ENCODE results near the gene TRIM46. TPM values are rescaled to one million over a fixed set of nuclear protein-coding genes. Genes with fewer than 3 reads are reported as not detected.

The TRIM46 gene
- total and polyA plus RNA-seq, 2 of the 13 experiments (the other 11 are each of a cell fraction or from before 2014, with no cell fraction given): 0.04 to 0.09 TPM

DNA sequence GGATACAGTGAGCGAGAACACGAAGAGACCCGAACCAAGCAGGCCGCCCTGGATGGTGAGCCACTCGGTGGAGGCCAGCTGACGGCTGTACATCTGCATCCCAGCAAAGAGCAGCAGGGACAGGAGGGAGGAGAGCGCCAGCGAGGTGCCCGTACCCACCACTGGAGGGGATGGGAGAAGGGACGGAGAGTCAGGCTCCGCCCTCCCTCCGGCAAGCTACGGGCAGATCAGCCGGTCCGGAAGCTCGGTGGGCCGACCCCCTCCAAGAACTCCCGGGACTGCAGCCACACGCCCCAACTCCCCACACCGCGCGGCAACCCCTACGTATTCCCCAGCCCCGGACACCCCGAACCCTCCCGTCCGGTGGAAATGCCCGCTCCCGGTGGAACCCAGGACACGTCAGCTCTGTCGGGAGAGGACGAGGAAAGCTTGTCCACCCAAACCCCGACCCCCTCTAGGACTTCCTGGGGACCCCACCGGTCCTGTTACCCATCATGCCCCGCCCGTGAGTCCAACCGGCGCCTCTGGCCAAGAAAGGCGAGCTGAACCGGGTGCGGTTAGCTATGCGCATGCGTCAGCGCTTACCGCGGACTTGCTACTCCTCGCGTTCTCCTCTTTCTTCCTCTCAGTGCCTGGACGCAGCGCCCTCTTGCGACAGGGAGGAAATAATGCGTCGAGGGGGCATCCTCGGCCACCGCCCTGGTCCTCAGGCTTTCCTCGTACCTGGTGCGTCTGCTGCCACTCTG is 744 bp upstream of the TRIM46 start, which contains the start of gene KRTCAP2 (continued):
- TF ChIP-seq, protein P1, sequence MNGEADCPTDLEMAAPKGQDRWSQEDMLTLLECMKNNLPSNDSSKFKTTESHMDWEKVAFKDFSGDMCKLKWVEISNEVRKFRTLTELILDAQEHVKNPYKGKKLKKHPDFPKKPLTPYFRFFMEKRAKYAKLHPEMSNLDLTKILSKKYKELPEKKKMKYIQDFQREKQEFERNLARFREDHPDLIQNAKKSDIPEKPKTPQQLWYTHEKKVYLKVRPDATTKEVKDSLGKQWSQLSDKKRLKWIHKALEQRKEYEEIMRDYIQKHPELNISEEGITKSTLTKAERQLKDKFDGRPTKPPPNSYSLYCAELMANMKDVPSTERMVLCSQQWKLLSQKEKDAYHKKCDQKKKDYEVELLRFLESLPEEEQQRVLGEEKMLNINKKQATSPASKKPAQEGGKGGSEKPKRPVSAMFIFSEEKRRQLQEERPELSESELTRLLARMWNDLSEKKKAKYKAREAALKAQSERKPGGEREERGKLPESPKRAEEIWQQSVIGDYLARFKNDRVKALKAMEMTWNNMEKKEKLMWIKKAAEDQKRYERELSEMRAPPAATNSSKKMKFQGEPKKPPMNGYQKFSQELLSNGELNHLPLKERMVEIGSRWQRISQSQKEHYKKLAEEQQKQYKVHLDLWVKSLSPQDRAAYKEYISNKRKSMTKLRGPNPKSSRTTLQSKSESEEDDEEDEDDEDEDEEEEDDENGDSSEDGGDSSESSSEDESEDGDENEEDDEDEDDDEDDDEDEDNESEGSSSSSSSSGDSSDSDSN (CRISPR knock-in tag; IDR thresholded peaks at IDR 0.05): peak; percentile 84
- TF ChIP-seq TEAD3 (CRISPR knock-in tag; optimal IDR thresholded peaks at IDR 0.05; ENCODE audit: borderline replicate concordance): peak; percentile 78
- no peak for TF ChIP-seq KDM6A (CRISPR knock-in tag; IDR thresholded peaks at IDR 0.05; ENCODE audit: low read depth)
- TF ChIP-seq, protein P2, sequence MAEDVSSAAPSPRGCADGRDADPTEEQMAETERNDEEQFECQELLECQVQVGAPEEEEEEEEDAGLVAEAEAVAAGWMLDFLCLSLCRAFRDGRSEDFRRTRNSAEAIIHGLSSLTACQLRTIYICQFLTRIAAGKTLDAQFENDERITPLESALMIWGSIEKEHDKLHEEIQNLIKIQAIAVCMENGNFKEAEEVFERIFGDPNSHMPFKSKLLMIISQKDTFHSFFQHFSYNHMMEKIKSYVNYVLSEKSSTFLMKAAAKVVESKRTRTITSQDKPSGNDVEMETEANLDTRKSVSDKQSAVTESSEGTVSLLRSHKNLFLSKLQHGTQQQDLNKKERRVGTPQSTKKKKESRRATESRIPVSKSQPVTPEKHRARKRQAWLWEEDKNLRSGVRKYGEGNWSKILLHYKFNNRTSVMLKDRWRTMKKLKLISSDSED (CRISPR knock-in tag; IDR thresholded peaks at IDR 0.05): no peak
- TF ChIP-seq, protein P3, sequence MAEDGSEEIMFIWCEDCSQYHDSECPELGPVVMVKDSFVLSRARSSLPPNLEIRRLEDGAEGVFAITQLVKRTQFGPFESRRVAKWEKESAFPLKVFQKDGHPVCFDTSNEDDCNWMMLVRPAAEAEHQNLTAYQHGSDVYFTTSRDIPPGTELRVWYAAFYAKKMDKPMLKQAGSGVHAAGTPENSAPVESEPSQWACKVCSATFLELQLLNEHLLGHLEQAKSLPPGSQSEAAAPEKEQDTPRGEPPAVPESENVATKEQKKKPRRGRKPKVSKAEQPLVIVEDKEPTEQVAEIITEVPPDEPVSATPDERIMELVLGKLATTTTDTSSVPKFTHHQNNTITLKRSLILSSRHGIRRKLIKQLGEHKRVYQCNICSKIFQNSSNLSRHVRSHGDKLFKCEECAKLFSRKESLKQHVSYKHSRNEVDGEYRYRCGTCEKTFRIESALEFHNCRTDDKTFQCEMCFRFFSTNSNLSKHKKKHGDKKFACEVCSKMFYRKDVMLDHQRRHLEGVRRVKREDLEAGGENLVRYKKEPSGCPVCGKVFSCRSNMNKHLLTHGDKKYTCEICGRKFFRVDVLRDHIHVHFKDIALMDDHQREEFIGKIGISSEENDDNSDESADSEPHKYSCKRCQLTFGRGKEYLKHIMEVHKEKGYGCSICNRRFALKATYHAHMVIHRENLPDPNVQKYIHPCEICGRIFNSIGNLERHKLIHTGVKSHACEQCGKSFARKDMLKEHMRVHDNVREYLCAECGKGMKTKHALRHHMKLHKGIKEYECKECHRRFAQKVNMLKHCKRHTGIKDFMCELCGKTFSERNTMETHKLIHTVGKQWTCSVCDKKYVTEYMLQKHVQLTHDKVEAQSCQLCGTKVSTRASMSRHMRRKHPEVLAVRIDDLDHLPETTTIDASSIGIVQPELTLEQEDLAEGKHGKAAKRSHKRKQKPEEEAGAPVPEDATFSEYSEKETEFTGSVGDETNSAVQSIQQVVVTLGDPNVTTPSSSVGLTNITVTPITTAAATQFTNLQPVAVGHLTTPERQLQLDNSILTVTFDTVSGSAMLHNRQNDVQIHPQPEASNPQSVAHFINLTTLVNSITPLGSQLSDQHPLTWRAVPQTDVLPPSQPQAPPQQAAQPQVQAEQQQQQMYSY (CRISPR knock-in tag; IDR thresholded peaks at IDR 0.05): peak; percentile 60; the same call in 1 of the 2 replicates
- TF ChIP-seq, protein P4, sequence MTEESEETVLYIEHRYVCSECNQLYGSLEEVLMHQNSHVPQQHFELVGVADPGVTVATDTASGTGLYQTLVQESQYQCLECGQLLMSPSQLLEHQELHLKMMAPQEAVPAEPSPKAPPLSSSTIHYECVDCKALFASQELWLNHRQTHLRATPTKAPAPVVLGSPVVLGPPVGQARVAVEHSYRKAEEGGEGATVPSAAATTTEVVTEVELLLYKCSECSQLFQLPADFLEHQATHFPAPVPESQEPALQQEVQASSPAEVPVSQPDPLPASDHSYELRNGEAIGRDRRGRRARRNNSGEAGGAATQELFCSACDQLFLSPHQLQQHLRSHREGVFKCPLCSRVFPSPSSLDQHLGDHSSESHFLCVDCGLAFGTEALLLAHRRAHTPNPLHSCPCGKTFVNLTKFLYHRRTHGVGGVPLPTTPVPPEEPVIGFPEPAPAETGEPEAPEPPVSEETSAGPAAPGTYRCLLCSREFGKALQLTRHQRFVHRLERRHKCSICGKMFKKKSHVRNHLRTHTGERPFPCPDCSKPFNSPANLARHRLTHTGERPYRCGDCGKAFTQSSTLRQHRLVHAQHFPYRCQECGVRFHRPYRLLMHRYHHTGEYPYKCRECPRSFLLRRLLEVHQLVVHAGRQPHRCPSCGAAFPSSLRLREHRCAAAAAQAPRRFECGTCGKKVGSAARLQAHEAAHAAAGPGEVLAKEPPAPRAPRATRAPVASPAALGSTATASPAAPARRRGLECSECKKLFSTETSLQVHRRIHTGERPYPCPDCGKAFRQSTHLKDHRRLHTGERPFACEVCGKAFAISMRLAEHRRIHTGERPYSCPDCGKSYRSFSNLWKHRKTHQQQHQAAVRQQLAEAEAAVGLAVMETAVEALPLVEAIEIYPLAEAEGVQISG (CRISPR knock-in tag; IDR thresholded peaks at IDR 0.05): peak; percentile 99
- no peak for TF ChIP-seq GTF2F1 (IDR thresholded peaks at IDR 0.05; ENCODE audit: low read length)
- TF ChIP-seq, protein P5, sequence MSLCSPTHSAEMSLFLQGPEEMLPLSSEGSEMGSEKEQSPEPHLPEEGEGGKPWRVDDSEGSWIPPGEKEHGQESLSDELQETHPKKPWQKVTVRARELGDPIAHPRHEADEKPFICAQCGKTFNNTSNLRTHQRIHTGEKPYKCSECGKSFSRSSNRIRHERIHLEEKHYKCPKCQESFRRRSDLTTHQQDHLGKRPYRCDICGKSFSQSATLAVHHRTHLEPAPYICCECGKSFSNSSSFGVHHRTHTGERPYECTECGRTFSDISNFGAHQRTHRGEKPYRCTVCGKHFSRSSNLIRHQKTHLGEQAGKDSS (CRISPR knock-in tag; IDR thresholded peaks at IDR 0.05; ENCODE audit: borderline replicate concordance, low read depth): no peak; the same call in 1 of the 2 replicates
- no peak; the same call in 1 of the 2 replicates for TF ChIP-seq ZSCAN21 (CRISPR knock-in tag; IDR thresholded peaks at IDR 0.05; ENCODE audit: borderline replicate concordance)
- TF ChIP-seq AKAP8 (CRISPR knock-in tag; IDR thresholded peaks at IDR 0.05): peak; percentile 95
- TF ChIP-seq ATRX (CRISPR knock-in tag; IDR thresholded peaks at IDR 0.05; ENCODE audit: borderline replicate concordance): no peak
- no peak for TF ChIP-seq ATAD3A (CRISPR knock-in tag; IDR thresholded peaks at IDR 0.05)
- TF ChIP-seq HOXD1 (CRISPR knock-in tag; IDR thresholded peaks at IDR 0.05): peak; percentile 61
- TF ChIP-seq ISL2 (CRISPR knock-in tag; IDR thresholded peaks at IDR 0.05): 0 out of 2 replicates have a peak, but pooled peaks have one; percentile 44
- no peak for TF ChIP-seq MZF1 (CRISPR knock-in tag; IDR thresholded peaks at IDR 0.05; ENCODE audit: borderline replicate concordance)
- TF ChIP-seq ZNF616 (CRISPR knock-in tag; IDR thresholded peaks at IDR 0.05; ENCODE audit: low read depth): 0 out of 2 replicates have a peak, but pooled peaks have one; percentile 22
- peak; percentile 81 for TF ChIP-seq SRSF1 (optimal IDR thresholded peaks at IDR 0.05; ENCODE audit: low read depth, low read length)
- TF ChIP-seq ZC3H13 (CRISPR knock-in tag; IDR thresholded peaks at IDR 0.05): no peak
